HG02571 (cell line): ENCODE measurements around the gene MAPK11.
A peak's percentile ranks its signal among the peaks of the same experiment; 100 is the strongest.

Source experiments
- ATAC-seq: cut with Tn5 transposase; IDR thresholded peaks from one replicate; pipeline ENCODE4 v1.9.1; 2021; ENCODE audit warnings: mild to moderate bottlenecking, moderate library complexity; ENCODE audit not compliant: unreplicated experiment

MAPK11 gene

DNA sequence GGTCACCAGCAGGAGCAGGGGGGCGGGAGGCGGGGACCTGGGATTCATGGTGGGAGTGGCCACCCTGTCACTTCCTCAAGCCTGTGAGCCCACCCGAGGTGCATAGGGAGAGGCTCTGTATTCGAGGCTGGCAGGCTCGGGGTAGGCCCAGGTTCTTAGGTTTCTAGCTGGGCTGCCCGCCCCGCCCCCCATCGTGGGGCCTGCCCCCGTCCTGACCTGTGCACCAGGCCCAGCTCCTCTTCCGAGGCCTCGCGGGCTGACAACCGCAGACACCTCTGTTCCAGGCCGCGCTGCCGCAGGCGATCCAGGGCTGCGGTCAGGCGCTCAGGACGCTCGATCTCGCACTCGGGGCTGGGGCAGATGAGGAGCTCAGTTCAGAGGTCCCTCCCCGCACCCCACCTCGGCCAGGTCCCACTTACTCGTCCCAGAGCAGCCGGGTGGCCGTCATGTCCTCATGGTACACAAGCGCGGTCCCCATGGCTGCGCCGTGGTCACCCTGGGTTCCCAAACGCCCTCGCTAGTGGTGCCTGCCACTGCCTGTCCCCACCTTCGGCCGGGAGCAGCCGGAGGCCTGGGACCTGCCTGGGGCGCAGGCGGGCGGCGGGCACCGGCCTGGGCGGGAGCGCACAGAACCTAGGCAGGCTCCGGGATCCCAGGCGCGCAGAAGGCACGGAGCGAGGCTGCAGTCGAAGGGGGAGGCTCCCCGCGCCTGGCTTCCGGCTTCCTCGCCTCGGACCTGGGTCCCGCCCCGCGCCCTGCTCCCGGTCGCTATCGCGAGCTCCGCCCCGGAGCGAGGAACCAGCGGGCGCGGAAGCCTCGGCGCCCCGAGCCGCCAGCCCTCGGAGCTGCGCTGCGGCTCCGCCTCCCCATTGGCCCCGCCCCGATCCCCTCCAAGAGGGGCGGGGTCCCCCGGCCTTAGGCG, 19.4 kb downstream of the MAPK11 start, which contains the start of gene HDAC10:
HDAC10 (minus strand) TSS at position 711 of the 922 bp plus-strand sequence; CDS start at position 478, 233 bp downstream.
- no peak for ATAC-seq

DNA sequence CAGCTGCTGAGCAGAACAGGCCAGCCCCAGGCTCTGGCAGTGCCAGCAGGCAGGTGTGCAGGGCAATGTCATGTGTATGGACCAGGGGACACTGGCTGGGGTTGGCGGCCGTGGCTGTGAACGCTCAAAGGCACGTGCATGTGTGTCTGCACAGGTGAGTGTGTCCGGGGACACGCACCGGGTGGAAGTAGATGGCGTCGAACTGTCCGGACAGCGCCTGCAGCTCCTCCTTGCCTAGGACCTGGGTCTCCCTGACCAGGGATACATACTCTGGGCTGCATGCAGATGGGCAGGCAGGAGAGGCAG, 20.0 kb downstream of the MAPK11 start:
- no peak for ATAC-seq

DNA sequence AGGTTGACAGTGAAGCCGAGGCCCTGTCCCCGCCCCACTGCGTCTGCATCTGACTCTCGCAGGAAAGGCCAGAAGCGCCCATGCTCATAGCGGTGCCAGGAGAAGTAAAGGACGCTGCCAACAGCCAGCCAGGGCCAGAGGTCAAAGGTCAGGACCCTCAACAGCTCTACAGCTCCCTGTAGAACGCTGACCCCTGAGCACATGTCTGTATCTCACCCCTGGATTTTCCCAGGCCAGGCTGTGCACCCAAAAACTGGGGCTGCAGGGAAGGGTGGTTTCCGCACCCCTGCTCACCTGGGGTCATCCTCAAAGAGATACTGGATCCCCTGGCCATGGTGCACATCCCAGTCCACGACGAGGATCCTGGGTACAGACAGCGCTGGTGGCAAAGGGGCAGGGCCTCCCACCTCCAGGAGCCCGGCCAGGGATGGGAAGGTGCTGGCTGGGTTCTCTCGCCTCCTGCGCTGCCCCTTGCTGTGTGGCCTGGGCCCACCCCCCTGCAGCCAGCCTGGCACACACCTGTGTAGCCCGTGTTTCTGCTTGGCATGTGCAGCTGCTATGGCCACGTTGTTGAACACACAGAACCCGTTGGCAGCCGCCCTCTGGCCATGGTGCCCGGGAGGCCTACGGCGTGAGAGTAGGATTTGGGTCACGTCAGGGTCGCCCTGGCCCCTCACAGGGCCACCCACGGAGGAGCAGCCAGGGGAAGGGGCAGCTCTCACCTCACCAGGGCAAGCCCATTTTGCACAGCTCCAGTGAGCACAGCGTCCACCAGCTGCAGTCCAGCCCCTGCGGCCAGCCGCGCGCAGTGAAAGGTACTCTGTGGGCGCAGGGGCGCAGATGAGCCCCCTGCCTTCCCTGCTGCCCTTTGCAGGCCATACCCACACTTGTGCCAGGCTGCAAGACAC, 20.6 kb downstream of the MAPK11 start:
- ATAC-seq: no peak

GRCh38 chr22:50248196-50249081, 21.7 kb downstream of the MAPK11 start:
- ATAC-seq: no peak

- no peak for ATAC-seq
These were observed 22.4 kb downstream of the MAPK11 start for GRCh38 chr22:50247748-50248147.

- ATAC-seq: no peak
These were observed 23.7 kb downstream of the MAPK11 start for GRCh38 chr22:50246242-50247175.

GRCh38 chr22:50245214-50246072, 24.7 kb downstream of the MAPK11 start:
- peak; percentile 10 for ATAC-seq

DNA sequence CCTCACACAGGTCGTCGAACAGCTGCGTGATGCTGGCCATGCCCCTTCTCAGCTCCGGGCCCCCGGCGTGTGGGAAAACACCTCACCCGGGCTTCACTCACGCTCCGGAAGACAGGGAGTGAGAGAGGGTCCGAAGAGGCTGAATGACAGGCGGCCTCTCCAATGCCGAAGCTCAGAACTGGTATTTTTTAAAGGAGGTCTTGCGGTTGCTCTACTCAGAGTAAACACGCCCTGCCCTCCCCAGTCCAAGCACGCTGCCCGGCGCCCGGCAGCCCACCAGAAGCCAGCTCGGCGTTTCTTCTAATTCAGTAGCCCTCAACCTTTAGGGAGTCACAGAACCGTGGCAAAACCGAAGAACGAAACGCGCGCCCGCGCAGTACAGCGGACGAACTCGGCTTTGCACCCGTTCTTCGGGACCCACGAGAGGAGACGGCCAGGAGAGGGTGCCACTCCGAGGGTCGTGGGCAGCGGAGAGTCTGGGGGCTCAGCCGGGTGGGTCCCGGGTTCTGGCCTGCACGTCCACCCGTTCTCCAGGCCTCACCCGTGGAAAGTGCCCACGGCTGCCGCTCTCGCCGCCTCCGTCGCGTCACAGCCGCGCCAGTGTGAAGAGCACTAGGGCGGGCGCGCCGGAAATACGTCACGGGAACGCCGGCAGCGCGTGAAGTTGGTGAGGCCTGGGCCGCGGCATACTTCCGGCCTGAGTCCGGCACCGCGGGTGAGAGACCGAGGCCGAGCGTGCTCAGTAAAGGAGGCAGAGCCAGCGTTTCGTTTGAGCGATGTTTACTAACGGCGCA, 25.6 kb downstream of the MAPK11 start, which contains the start of gene TUBGCP6:
TUBGCP6 (minus strand) TSS at position 604 of the 794 bp plus-strand sequence; CDS start at position 40, 564 bp downstream.
- ATAC-seq: peak; percentile 67

DNA sequence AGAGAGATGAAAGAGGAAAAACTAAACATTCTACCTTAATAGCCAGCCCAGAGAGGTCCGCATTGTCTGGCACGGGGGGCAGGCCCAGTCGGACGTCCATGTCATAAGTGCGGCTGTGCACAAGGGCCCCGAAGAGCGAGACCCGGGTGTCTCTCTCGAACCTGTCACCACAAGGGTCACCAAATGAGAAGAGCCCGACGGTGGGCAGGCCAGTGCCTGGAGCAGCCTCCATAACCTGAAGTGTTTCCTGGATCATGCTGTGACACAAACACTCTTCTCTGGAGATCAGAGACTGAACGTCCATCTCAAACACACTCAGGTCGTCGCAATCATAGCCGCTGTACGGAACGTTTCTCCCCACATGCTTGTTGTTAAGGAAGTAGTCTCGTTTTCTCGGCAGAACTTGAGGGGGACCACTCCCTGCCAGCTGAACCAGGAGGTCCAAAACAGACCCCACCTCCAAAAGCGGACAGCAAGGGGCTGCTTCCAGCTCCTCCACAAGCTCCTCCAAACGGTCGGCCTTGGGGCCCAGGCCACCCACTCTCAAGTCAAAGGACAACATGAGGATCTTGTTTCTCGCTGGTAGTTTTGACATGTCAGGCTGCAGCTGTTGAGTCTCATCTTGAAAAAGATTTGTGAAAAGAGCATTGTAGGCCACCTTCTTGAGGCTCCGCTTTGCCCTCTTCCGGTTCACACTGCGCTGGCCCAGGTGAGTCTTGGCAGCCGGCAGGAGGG, 26.3 kb downstream of the MAPK11 start:
- ATAC-seq: no peak

DNA sequence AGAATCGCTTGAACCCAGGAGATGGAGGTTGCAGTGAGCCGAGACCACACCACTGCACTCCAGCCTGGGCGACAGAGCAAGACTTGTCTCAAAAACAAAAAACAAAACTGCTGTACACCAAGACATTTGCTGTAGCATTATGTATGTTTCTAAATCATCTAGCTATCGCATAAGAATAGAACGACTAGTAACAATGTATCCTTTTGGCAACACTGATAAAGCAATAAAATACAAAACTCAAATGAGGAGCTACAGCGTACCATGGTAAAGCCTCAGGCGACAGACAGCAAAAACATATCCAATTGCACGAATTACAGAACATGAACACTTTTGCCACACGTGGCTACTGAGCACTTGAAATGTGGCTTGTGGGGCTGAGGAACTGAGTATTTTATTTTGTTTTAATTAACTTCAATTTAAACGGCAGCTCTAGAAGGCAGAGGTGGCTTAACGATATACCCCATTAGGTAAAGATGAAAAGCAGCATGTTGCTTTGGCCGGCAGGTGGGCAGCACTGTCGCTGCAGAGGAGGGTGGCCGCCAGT, 27.7 kb downstream of the MAPK11 start:
- ATAC-seq: no peak

DNA sequence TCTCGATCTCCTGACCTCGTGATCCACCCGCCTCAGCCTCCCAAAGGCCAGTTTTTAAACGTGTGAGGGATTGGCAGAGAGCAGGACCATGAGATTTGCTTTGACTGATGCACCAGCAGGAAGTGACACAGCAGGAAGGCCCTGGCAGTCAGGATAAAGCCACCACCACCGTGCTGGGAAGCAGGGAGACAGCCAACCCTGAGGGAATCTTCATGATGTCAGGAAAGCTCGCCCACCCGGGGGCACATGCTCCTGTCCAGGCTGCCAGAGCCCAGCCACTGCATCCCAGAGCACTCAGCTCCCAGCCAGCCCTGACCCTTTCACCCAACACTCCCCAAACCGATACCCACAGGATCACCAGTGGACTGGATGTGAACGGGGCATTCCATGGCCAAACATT, 31.4 kb downstream of the MAPK11 start:
- no peak for ATAC-seq

DNA sequence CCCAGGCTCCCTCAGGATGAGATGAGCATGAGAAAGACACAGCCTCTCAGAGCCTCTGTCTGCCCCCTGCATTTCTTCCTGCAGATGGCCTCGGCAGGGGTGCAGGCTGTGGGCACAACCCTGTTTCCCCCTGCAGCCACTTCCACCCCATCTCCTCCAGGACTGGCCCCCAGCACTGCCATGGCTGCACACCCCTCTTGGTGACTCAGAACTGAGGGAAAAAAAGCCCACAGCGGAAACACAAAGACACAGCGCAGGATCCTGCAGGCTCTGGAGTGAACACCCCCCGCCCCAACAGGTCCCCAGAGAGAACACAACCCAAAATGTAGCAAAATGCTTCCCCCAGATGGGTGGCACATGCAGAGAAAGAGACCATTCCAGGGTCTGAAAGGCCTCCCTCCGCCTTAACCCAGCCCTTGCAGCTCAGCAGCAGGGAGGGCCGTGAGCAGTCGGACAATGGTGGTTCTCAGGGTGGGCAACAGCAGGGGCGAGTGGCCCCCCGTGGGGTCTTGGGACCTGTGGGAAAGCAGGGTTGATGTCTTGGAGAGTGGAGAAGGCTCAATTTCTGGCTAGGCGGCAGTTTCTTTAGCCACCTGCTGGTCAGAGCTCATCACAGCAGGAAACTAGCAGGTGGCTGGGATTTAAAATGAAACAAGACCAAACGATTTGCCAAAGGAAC, 33.3 kb downstream of the MAPK11 start:
- ATAC-seq: no peak

DNA sequence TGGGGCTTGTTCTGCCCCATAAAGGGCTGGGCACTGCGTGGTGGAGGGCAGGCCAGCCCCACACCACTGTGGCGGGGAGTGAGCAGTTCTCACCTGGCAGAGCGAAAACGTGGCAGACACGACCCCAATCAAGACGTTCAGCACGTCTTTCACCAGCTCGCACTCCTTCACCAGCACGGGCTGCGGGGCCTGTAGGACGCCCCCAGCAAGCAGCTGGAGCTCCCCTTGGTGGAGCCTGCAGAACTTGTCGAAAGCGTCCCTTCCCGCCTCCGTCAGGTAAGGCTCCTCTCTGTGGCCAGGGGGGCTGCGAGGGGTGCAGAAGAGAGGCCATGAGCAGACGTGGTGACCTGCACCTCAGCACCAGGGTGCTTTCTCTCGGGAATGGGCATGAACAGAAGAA, 37.0 kb downstream of the MAPK11 start:
- no peak for ATAC-seq

- ATAC-seq: no peak
These were observed 37.6 kb downstream of the MAPK11 start for GRCh38 chr22:50232481-50233151.

- no peak for ATAC-seq
These were observed 40.8 kb downstream of the MAPK11 start for GRCh38 chr22:50229370-50229769.

DNA sequence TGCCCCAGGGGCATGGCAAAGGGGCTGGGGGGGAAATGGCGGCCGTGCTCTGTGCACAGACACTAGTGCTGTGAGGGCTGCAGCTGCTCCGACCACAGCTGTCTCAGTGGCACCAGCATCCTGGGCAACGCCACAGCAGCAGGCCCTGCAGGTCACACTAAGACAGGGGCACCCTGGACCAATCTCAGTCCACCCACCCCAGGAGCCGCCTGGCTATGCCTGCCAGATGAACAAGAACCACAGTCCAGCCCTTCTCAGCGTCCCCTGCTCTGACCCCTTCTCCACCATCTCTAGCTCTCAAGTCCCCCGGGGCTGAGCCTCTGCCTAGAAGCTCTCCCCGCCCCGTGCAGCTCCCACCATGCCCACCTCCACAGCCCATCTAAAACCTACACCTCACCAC, 41.8 kb downstream of the MAPK11 start:
- ATAC-seq: no peak
